GM12801 (cell line): ENCODE results near the gene NUAK2.

Experiments used
- TF ChIP-seq, protein P1 (sequence below): IDR thresholded peaks from one replicate; pipeline ENCODE4 v1.5.1; 2011; ENCODE audit warnings: control low read depth; ENCODE audit not compliant: insufficient read length; ENCODE audit errors: extremely low read depth

NUAK2 gene

DNA sequence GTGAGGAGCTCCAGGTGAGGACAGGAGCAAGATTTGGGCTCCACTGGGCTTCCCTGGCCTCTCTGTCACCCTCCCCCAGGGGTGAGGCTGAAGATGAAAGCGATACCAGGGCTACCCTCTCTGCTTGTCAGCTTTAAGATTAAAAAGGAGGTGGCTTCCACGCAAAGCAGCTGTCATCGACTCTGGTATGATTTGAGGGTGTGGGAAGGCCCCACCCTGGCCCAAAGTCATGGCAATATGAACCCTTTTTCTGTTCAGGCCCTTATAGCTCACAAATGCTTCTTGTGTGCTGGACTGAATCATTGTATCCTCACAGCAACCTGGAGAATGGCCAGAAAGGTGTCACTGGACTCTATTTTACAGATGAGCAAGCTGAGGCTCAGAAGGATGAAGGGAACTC, 41.6 kb downstream of the NUAK2 start:
- TF ChIP-seq, protein P1, sequence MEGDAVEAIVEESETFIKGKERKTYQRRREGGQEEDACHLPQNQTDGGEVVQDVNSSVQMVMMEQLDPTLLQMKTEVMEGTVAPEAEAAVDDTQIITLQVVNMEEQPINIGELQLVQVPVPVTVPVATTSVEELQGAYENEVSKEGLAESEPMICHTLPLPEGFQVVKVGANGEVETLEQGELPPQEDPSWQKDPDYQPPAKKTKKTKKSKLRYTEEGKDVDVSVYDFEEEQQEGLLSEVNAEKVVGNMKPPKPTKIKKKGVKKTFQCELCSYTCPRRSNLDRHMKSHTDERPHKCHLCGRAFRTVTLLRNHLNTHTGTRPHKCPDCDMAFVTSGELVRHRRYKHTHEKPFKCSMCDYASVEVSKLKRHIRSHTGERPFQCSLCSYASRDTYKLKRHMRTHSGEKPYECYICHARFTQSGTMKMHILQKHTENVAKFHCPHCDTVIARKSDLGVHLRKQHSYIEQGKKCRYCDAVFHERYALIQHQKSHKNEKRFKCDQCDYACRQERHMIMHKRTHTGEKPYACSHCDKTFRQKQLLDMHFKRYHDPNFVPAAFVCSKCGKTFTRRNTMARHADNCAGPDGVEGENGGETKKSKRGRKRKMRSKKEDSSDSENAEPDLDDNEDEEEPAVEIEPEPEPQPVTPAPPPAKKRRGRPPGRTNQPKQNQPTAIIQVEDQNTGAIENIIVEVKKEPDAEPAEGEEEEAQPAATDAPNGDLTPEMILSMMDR: no peak

DNA sequence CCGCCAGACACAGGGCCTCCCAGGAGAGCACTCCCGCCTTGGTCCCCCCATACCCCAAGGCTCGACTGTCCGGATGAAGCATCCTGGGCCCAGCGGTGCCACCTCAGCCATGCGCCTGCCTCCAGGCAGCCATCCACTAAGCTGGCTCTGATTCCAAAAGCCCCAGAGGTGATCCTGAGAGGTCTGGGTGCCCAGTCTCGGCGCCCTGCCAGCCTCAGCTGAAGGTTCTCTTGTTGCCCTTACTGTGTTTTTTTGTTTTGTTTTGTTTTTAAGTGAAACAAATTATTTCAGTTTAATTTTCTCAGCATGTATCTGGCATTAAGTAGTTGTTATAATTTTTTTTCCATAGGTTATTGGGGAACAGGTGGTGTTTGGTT, 44.9 kb downstream of the NUAK2 start:
- TF ChIP-seq, protein P1: no peak

DNA sequence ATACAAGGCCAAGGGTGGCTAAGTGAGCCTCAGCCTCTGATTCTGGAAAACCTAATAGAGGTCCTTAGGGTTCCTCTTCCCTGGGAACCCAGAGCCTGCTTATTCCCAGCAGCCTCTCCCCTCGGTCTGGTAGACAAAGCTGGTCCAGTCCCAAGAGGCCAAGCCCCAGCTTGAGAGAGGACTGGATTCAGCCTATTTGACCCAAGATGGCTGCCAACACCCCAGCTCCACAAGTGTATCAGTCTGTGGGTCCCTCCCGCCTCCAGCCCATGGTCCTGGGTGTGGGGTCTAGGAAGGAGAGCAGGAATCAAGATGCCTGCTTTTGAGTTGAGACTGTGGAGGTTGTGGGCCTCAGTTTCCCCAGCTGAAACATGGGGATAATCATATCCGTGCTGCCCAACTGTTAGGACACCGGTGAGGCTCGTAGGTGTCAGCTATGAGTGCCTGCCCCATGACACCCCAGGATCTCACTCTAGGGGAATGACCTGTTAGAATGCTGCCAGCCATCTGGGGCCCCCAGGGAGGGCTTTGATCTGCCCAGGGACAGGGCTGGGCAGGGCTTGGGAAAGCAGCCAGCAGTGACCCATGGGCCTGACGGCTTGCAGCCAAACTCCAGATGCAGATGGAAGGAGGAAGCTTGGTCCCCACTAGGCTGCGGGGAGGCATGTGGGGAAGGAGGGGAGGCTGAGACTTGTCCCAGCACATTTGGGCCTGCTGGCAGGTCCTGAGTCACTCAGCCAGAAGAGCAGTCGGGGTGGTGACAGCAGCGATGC, 45.4 kb downstream of the NUAK2 start:
- TF ChIP-seq, protein P1: no peak

DNA sequence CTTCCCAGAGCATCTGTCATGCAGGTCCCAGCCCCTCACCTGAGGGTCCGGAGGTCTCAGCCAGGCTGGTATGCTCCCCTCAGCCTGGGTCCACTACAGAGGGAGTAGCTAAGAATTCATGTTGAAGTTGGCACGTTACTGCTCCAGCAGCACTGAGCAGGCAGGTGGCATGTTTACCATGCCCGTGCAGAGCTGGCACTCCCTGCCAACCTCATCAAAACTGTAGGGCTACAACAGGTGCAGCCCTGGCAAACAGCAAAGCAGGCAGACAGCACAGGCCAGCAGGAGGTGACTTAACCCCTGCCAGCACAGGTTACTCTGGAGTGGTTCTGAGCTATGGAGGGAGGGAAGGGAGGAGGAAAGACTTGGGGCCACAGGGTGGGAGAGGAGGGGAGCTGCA, 46.4 kb downstream of the NUAK2 start:
- TF ChIP-seq, protein P1: no peak

DNA sequence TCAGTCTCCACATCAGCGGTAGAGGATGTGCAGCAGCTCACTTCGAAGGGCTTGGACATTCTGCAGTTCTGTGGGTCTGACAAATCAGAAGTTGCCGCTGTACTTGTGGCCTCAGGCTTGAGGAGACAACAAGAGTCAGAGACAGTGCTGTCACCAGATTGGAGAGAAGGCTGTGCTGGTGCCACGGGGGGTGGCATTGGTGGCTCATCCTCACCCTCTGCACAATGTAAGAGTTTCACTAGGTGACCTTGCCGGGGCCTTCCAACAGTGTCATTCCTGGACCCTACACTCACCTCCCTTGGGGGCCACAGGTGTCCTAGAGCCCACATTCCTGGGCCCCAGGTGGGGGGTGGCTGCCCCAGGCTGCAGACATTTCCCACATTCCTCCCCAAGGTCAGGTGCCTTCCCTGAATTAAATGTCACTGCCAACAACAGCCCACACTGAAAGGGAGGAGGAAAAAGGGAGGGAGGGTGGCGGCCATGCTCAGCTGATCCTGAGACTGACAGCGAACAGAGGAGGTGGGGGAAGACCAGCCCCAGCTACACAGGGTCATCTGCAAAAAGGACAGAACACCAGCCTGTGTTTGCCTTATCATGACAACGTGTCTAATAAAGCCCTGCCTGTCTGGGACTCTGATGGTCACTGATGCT, 47.4 kb downstream of the NUAK2 start:
- TF ChIP-seq, protein P1: no peak

DNA sequence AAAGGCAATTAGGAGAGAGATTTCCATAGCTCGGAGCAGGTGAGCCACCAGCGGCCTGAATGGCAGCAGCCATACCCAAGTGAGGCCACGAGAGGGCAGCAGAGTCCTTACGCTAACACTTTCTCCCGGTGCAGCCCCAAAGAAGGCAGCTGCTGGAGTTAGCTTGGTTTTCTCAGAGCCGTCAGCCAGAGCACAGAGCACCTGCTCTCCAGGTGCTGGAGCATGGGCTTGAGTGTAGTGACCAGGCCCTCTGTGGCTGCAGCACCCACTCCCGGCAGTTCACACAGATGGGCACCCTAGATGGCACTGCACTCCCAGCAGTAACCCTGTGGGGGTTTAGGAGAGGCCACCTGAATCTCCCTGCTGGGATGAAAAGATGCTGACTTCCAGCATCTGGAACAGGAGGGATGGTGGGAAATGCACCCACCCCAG, 48.0 kb downstream of the NUAK2 start:
- TF ChIP-seq, protein P1: peak; percentile 90

DNA sequence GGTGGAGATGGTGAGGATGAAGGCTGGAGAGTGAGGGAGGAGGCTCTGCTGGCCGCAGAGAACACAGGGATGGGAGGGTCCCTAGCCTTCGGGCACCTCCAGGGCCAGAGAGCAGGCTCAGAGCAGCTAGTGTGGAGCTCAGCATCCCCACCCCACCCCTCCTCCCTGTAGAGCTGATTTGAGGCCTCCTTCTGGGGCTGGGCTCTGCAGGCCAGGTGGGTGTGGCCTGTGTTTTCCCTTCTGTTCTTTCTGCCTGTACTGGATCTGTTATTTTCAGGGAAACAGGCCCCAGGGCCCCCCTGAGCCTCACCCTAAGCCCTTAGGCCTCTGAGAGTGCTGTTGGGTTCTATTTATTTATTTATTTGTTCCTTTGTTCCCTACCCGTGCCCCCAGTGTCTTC, 49.0 kb downstream of the NUAK2 start:
- TF ChIP-seq, protein P1: no peak
